ENCODE measurements around the gene CTSH. TPM values are rescaled to one million over a fixed set of nuclear protein-coding genes. Genes with fewer than 3 reads are reported as not detected.

Gene CTSH
- total and polyA plus RNA-seq, 2 of the 13 experiments (the other 11 are each of a cell fraction or from before 2014, with no cell fraction given) = 265 to 653 TPM

GRCh38 chr15:78944669-78945407, at the start of gene CTSH (continued):
- no peak for TF ChIP-seq EP300 (IDR thresholded peaks at IDR 0.05; ENCODE audit: low read depth in 2 of 2, low read length in 2 of 2)
- TF ChIP-seq EP300 (CRISPR knock-in tag; IDR thresholded peaks at IDR 0.05; ENCODE audit: borderline replicate concordance) = no peak
- peak; percentile 37; the same call in 1 of the 2 replicates for TF ChIP-seq GMEB2 (CRISPR knock-in tag; IDR thresholded peaks at IDR 0.05; ENCODE audit: low read depth)
- TF ChIP-seq ZNF782 (CRISPR knock-in tag; IDR thresholded peaks at IDR 0.05; ENCODE audit: borderline replicate concordance) = peak; percentile 71; the same call in 1 of the 2 replicates
- peak; percentile 85 for TF ChIP-seq MYC (CRISPR knock-in tag; IDR thresholded peaks at IDR 0.05; ENCODE audit: borderline replicate concordance)
- peak; percentile 46 for TF ChIP-seq RAD21 (CRISPR knock-in tag; IDR thresholded peaks at IDR 0.05)
- no peak for TF ChIP-seq ZNF773 (CRISPR knock-in tag; IDR thresholded peaks at IDR 0.05; ENCODE audit: borderline replicate concordance)
- no peak for TF ChIP-seq ZNF737 (CRISPR knock-in tag; IDR thresholded peaks at IDR 0.05; ENCODE audit: borderline replicate concordance)
- TF ChIP-seq PREB (CRISPR knock-in tag; IDR thresholded peaks at IDR 0.05) = no peak
- TF ChIP-seq ZNF281 (CRISPR knock-in tag; IDR thresholded peaks at IDR 0.05; ENCODE audit: borderline replicate concordance) = peak; percentile 34; the same call in 1 of the 2 replicates
- TF ChIP-seq SNAPC2 (CRISPR knock-in tag; IDR thresholded peaks at IDR 0.05) = no peak
- TF ChIP-seq ZFY (CRISPR knock-in tag; IDR thresholded peaks at IDR 0.05) = peak; percentile 93
- TF ChIP-seq HNRNPK (IDR thresholded peaks at IDR 0.05; ENCODE audit: low read depth, low read length, poor library complexity, severe bottlenecking) = peak; percentile 66
- TF ChIP-seq PCBP2 (optimal IDR thresholded peaks at IDR 0.05; ENCODE audit: low read depth, low read length, poor library complexity, severe bottlenecking) = no peak
- no peak for TF ChIP-seq TBX3 (IDR thresholded peaks at IDR 0.05; ENCODE audit: borderline replicate concordance)
- TF ChIP-seq TEAD2 (CRISPR knock-in tag; IDR thresholded peaks at IDR 0.05) = no peak
- TF ChIP-seq ATF2 (CRISPR knock-in tag; IDR thresholded peaks at IDR 0.05) = no peak
- TF ChIP-seq ZNF770 (CRISPR knock-in tag; IDR thresholded peaks at IDR 0.05) = peak; percentile 28; the same call in 1 of the 2 replicates
- TF ChIP-seq KDM2A (CRISPR knock-in tag; IDR thresholded peaks at IDR 0.05; ENCODE audit: borderline replicate concordance, low read depth) = peak; percentile 74; the same call in 1 of the 2 replicates
- no peak for TF ChIP-seq NCOA2 (CRISPR knock-in tag; IDR thresholded peaks at IDR 0.05)
